Measurements from ENCODE around the gene OLFM3.

GRCh38 chr1:101757985-101758384 is 238.7 kb downstream of the OLFM3 start:
- TF ChIP-seq CTCF (IDR thresholded peaks at IDR 0.05), result no peak
- TF ChIP-seq POLR2A (IDR thresholded peaks at IDR 0.05), result no peak
